GM18867 (cell line): ENCODE data around the gene OR2Y1.
"Not testable (repeated sequence)": the region's sequence is repeated elsewhere in the genome, so short reads cannot be mapped to it uniquely, and the experiment has no call there.

Experiments
- ATAC-seq: cut with Tn5 transposase; IDR thresholded peaks from one replicate; pipeline ENCODE4 v1.9.1; 2021; ENCODE audit warnings: mild to moderate bottlenecking, moderate library complexity; ENCODE audit not compliant: unreplicated experiment

The OR2Y1 gene

DNA sequence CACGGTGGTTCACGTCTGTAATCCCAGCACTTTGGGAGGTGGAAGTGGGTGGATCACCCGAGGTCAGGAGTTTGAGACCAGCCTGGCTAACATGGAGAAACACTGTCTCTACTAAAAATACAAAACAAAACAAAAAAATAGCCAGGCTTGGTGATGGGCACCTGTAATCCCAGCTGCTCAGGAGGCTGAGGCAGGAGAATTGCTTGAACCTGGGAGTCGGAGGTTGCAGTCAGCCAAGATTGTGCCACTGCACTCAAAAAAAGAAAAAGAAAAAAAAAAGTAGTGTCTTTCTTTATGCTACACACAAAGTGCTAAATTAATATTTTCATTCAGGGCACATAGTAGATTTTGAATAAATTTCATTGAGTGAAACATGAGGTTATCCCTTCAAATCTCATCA lies 1.1 kb upstream of the OR2Y1 start:
- not testable (repeated sequence) for ATAC-seq

DNA sequence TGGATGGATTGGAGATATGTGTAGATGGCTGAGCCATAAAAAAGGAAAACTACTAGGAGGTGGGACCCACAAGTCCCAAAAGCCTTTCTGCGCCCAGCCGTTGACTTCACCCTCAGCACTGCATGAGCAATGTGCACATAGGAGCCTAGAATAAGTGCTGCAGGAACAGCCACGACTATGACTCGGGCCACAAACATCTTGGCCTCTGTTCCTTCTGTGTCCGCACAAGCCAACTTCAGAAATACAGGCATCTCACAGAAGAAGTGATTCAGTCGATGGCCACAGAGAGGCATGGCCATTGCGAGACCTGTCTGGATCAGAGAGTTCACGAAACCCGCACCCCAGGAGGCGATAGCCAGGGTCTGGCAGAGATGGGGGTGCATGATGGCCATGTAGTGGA lies 587 bp downstream of the OR2Y1 start:
- no peak for ATAC-seq

DNA sequence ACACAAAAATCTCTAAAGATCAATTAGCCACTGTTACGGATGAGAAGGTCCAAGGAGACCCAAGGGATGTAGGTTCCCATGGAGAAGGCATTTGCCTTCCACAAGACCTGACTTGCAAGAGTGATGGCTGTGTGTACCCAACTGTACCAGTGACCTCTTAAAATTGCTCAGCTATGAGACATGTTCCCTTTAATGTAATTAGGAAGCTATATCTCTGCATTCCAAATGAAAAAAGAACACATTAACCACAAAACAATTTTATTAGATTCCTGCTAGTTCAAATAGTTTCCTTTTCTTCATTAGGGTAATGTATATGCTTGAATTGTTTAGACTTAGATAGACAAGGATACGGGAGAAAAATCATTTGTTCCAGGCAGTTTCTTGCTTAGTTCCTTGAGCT lies 3.3 kb downstream of the OR2Y1 start:
- ATAC-seq = no peak

DNA sequence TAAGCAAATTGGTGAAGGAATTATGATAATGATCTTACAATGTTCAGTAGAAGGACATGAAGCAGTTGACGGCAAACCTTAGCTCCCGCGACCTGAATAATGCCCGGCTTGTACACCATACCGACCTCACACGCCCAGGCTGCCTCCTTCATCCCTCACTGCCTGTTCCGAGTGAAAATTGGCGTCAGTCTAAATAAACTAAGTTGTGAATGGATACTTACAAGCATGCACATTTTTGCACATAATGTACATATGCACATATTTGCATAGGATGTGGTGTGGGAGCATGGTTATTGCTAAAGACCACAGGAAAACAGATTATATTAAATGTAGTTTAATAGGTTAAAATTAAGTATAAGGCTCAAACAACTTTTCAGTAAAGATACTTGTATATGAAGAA lies 14.9 kb downstream of the OR2Y1 start:
- ATAC-seq = no peak

DNA sequence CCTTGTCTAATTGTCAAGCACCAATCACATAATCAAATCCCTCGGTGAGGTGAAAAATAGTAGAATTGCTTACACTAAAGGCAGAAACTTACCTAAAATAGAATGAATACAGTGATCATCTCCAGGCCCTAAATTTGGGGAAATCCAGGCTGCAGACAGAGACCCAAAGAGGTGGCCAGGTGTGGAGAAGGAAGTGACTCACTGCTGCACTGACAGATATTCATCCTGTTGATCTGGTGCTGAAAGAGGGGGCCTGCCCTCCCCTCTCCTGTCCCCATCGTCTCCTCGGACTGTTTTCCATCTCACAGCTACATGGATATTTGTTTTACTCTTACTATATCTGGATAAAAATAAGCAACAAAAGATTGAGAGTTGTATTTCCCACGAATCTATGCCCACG lies 15.9 kb downstream of the OR2Y1 start:
- no peak for ATAC-seq

DNA sequence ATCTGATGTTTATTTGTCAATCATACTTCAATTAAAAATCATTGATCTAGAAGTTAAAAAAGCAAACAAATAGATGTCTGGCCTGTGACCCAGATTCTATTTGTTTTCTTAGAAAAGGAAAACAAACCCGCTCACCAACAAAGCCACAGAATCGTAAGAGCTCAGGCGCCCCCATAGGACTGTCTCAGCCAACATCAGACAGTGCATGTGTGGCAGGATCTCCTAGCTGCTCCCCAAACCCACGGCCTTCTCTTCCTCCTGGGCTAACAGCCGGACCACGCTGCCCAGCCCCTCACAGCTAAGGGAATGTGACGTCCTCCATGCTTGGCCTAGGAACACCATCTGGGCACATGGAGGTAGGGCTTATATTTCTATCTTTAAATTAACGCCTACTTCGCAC lies 19.4 kb downstream of the OR2Y1 start:
- no peak for ATAC-seq

DNA sequence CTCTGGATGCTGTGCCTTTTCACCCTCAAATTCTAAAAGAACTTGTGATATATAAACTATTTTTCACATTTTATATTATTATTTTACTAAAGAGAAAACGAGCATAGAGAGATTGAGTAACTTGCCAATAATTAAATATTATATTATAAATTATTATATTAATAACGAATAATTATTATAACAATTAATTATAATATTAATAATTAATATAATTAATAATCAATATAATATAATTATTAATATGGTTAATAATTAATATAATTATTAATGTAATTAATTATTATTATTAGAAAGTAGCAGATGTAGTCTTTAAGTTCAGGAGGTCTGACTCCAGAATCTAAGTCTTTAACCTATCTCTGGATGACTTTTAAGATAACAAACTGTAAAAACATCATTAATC lies 20.1 kb downstream of the OR2Y1 start:
- no peak for ATAC-seq

DNA sequence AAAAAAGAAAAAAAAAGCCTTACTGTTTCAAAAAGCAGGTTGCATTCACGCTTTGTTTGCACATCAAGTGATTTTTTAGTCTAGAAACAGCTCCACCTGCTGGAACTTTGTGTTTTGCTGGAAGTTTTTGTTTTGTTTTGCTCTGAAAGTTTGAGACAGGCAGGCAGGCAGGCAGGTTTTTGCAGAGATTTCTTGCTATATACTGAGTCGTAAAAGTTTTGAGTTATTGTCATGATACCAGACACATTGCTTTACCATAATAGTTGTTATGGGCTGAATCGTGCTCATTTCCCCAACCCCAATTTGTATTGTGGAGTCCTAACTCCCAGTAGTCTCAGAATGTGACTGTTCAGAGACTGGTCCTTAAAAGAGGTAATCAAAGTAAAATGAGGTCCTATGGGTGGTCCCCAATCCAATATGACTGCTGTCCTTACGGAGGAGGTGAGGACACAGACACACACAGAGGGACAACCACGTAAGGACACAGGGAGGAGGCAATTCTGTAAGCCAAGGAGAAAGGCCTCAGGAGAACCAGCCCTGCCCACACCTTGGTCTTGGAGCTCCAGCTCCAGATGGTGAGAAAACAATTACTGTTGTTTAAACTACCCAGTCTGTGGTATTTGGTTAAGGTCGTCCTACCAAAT lies 20.9 kb downstream of the OR2Y1 start:
- ATAC-seq = no peak

DNA sequence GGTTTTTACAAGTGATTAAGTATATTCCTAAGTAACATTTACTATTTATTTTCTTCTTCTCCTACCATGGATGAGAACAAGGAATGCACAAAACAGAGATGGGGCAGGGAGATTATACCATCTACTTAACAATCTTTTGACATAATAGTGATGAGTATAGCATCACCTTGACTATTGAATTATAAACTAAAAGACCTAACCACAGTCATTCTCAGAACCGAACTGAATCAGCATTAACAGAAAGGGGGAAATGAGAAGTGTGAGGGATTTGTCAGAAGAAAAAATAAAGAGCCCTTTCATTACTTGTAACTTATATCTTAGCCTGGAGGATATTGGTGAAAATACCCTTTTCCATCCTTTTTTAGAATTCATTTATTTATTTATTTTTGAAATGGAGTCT lies 21.9 kb downstream of the OR2Y1 start:
- ATAC-seq = no peak

DNA sequence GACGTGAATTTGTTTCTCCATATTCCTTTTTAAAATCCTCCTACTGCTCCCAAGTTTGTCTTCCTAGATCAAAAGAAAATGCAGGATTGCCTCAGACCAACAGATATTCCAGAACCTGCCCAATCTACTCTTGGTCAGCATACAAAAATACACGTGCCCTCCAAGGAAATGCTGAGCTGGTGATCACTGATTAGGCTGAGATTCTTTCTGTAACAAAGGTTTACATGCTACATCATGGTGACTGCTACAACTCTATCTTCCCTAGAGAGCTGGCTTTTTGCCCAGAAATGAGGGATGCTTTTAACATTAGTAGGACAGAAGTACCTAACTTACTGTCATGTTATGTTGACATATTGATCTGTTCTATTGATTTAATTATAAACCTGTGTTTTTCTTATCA lies 35.5 kb downstream of the OR2Y1 start:
- ATAC-seq = no peak

DNA sequence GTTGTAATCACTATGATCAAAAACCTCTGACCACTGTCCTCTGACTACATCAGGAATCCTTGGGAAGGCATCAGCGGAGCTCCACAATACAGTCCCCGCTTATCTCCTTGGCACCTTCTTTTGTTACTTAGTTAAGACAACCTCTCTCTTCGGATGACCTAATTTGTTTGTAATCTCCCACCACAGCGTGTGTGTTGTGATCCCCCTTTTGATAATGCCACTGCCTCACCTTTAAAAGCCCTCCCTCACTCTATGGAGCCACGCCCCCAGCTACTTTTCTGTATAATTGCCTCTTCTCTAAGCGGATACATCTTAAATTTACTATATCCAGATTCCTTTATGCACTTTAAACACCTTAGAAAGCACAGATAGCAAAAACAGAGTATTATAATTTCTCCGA lies 35.9 kb downstream of the OR2Y1 start:
- no peak for ATAC-seq

DNA sequence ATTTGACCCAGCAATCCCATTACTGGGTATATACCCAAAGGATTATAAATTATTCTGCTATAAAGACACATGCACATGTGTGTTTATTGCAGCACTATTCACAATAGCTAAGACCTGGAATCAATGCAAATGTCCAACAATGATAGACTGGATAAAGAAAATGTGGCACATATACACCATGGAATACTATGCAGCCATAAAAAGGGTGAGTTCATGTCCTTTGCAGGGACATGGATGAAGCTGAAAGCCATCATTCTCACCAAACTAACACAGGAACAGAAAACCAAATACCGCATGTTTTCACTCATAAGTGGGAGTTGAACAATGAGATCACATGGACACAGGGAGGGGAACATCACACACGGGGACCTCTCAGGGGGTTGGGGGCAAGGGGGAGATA lies 36.5 kb downstream of the OR2Y1 start:
- ATAC-seq = not testable (repeated sequence)

DNA sequence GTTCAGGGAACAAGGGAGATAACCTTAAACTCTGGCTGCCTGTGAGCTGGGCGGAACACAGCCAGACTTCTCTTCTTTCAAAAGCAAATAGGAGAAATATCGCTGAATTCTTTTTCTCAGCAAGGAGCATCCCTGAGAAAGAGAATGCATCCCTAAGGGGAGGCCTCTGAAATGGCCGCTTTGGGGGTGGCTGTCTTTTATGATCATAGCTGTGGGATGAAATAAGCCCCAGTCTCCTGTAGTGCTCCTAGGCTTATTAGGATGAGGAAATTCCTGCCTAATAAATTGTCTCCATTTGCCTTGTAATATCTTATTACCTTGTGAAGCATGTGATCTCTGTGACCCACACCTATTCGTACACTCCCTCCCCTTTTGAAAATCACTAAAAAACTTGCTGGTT lies 39.4 kb downstream of the OR2Y1 start:
- not testable (repeated sequence) for ATAC-seq

DNA sequence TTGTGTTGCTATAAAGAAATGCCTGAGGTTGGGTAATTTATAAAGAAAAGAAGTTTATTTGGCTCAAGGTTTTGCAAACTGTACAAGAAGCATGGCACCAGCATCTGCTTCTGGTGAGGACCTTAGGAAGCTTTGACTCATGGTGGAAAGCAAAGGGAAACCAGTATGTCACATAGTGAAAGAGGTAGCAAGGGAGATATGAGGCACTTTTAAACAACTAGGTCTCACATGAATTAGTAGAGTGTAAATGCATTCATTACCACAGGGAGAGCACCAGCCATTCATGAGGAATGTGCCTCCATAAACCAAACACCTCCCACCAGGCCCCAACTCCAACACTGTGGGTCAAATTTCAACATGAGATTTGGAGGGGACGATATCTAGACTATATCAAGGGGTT lies 40.8 kb downstream of the OR2Y1 start:
- no peak for ATAC-seq

DNA sequence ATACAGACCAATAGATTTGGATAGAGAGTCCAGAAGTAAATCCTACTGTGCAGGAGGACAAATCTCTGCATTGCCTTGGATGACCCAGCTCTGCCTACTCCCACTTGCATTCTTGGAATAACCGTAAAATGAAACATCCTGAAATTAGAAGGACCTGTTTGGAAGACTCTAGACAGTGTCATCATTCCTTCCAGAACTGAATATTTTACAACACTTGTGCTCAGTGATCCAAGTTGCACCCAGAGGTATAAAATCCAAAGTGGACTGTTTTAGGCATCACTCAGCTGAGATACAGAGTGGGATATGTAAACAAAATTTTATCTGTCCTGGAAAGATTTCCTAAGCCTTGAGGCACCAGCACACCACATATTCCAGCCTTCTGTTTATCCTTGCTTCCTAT lies 43.7 kb downstream of the OR2Y1 start:
- no peak for ATAC-seq

DNA sequence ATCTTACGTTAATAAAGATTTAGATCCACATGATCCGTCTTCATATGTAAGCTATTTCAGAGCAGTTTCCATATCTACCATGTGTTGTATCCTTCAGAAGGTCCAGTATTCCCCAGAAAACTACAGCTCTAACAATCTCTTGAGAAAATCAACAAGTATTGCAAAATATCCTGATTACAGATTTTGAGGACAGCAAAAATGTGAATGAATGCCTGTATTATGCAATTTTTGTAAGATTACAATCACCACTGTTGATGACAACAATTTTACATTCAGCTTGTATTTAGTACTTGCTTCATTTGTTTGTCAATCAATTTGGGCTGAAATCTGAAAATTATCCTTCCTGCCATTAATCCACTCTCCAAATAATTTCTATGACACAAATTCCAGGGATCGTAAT lies 47.4 kb downstream of the OR2Y1 start:
- ATAC-seq = no peak

DNA sequence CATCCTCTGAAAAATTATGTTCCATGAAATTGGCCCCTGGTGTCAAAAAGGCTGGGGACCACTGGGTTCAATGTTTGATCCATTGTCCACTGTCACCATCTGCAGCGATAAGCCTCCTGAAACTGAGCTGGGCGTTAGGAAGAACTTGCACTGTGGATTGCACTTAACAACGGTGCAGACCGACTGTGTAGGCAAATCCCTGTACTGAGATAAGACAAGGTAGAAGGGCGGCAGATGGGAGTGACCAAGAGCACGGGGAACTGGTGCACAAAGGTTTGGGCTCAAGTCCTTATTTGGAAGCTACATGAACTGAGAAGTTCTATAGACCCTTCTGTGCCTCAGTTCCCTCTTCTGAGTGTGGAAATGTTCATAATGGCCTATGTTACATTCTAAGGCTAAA lies 48.8 kb downstream of the OR2Y1 start:
- no peak for ATAC-seq

DNA sequence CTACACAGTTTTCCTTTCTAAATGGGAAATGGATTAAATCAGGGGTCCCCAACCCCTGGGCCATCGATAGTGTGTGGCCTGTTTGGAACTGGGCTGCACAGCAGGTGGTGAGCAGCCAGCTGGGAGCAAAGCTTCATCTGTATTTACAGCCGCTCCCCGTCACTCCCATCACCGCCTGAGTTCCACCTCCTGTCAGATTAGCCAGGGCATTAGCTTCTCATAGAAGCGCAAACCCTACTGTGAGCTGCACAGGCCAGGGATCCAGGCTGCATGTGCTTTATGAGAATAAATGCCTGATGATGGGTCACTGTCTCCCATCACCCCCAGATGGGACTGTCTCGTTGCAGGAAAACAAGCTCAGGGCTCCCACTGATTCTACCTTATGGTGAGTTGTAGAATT lies 49.3 kb downstream of the OR2Y1 start:
- no peak for ATAC-seq

DNA sequence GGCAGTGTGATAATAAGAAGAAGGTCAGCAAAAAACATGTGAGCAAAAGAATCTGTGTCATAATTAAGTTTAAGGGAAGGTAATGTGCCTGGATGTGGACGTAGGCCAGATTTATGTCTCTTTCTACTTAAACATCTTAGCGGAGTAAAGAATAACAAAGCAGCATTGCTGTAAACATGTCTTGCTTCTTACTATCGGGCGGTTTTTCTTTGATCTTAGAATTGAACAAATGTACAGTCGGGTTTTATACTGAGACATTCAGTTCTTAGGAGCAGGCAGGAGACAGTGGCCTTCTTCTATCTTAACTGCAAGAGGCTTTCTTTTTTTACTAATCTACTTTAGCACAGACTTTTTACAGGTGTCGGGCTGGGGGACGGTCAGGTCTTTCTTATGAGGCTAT lies 50.1 kb downstream of the OR2Y1 start:
- ATAC-seq = no peak
